AG09319 (cell line): ENCODE measurements around the gene RUFY1.
A peak's percentile ranks its signal among the peaks of the same experiment; 100 is the strongest.
"Not testable (repeated sequence)": the region's sequence is repeated elsewhere in the genome, so short reads cannot be mapped to it uniquely, and the experiment has no call there.

ENCODE experiments used
- DNase-seq: peaks from one replicate; pipeline ENCODE4 v3.0.0-alpha.2; 2010; ENCODE audit warnings: low read depth; ENCODE audit errors: extremely low read depth
- TF ChIP-seq, protein P1 (sequence below): IDR thresholded peaks from 2 replicates; pipeline ENCODE4 v1.5.1; 2011; ENCODE audit warnings: low read depth, mild to moderate bottlenecking, inconsistent platforms, low read length, moderate library complexity

Gene RUFY1

DNA sequence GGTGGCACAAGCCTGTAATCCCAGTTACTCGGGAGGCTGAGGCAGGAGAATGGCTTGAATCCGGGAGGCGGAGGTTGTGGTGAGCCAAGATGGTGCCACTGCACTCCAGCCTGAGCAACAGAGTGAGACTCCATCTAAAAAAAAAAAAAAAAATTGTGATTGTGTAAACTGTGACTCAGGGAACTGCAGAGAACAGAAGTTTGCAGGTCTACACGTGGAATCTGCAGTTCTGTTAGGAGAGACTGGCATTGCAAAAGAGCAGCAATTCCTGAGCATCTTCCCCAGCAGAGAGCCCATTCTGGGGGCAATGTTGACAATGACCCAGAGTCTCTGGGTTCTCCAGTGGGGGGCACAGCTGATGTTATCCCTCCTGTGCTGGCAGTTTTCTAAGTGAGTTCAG lies 91.4 kb downstream of the RUFY1 start:
- DNase-seq = not testable (repeated sequence)

DNA sequence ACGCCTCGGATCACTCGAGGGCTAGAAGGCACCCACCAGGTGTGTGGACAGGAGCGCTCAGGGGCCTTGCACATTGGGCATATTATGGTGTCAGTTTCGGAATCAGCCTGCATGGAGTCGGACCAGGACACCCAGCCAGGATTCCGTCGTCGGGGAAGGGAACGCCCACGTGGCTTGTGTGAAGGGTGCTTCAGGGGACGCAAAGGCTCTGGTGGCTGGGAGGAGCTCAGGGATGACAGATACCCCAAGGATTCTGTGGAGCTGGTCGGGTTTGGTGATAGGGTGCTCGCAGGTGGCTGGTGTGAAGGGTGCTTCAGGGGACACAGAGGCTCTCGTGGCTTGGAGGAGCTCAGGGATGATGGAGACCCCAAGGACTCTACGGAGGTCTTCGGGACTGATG lies 92.3 kb downstream of the RUFY1 start:
- DNase-seq = not testable (repeated sequence)

- DNase-seq = not testable (repeated sequence)
Measured at GRCh38 chr5:179643141-179643920, 93.0 kb downstream of the RUFY1 start.

- not testable (repeated sequence) for DNase-seq
Measured at GRCh38 chr5:179644766-179645165, 94.4 kb downstream of the RUFY1 start.

DNA sequence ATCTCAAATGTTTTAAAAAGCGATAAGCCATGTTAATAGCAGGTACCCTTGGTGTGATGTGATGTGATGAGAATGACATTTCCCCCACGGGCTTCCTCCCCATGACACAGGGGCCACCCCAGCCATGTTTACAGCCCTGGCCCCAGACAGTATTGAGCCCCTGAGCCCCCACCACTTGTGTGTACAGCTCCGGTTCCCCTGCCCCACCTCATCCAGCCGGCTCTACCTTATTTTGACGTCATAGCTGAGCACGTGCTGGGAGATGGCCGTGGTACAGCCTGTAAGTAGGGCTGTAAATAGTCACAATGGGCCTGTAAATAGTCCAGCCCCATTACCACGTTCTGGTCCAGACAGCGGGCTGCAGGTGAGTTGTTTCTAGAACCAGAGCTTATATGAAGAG lies 98.1 kb downstream of the RUFY1 start:
- TF ChIP-seq, protein P1, sequence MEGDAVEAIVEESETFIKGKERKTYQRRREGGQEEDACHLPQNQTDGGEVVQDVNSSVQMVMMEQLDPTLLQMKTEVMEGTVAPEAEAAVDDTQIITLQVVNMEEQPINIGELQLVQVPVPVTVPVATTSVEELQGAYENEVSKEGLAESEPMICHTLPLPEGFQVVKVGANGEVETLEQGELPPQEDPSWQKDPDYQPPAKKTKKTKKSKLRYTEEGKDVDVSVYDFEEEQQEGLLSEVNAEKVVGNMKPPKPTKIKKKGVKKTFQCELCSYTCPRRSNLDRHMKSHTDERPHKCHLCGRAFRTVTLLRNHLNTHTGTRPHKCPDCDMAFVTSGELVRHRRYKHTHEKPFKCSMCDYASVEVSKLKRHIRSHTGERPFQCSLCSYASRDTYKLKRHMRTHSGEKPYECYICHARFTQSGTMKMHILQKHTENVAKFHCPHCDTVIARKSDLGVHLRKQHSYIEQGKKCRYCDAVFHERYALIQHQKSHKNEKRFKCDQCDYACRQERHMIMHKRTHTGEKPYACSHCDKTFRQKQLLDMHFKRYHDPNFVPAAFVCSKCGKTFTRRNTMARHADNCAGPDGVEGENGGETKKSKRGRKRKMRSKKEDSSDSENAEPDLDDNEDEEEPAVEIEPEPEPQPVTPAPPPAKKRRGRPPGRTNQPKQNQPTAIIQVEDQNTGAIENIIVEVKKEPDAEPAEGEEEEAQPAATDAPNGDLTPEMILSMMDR = no peak
- no peak for DNase-seq

- not testable (repeated sequence) for DNase-seq
Measured at GRCh38 chr5:179649166-179649703, 98.9 kb downstream of the RUFY1 start.

- DNase-seq = not testable (repeated sequence)
Measured at GRCh38 chr5:179650245-179650644, 99.9 kb downstream of the RUFY1 start.

DNA sequence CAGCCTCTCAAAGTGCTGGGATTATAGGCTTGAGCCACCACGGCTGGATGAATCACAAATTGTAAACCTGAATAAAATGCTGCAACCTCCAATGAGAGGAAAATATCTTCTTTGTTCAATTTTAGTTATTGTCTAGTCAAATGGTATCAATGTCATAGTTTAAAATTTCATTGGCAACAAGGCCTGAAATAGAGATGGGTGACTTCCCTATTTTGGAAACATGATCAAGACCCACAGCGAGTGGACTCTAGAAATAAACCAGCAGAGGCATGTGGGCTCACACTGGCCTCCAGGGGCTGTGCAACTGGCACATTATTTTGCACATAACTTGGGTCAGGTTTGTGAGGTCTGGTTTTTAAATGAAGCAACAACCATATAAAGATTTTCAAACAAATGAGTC lies 102.8 kb downstream of the RUFY1 start:
- DNase-seq = not testable (repeated sequence)

- not testable (repeated sequence) for DNase-seq
Measured at GRCh38 chr5:179657302-179658178, 107.2 kb downstream of the RUFY1 start.

- DNase-seq = peak; percentile 4
Measured at GRCh38 chr5:179658179-179658856, 108.0 kb downstream of the RUFY1 start.
